Activated CD4-positive, CD25-positive, alpha-beta regulatory T cell treated with anti-CD3 and anti-CD28 coated beads, Interleukin-2, amount 50 U/mL, for 72 hours (primary cell): ENCODE measurements around the gene YIPF7.

Source experiments
- DNase-seq: peaks from one replicate; pipeline ENCODE4 v3.0.0; 2021

YIPF7 gene

DNA sequence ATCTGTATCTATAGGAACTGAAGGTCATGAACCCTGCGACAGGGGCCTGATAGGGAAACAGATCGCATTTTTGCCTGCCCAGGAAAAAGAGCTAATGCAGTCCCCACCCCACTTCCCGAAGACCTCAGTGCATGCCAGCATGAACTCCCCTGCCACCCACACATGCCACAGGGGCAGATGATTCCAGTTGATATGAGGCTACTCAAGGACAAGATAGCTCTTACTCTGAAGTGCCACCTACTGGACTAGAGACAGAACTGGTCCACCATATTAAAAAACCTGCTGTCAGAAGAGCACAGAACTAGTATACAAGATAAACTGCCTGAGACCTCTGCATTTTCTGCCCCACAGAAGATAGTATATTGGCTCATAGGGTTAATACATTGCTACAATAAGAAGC, 68.0 kb downstream of the YIPF7 start:
- no peak for DNase-seq

DNA sequence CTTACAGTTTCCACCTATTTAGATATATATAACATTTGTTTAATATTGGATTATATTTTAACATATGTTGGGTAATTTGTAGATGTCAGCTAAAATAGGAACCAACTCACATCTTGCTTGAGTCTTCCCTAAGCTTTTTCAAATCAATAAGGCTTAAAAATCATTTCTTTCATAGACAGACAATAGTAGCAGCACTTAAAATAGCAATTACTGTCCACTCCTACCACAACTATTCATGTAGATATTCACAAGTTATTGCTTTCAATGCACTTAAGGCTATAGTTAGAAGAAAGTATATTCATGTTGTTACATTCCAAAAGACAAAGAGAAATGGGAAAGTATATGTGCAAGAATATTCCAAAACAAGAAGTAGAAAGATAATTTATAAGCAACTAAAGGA, 71.2 kb downstream of the YIPF7 start:
- no peak for DNase-seq

DNA sequence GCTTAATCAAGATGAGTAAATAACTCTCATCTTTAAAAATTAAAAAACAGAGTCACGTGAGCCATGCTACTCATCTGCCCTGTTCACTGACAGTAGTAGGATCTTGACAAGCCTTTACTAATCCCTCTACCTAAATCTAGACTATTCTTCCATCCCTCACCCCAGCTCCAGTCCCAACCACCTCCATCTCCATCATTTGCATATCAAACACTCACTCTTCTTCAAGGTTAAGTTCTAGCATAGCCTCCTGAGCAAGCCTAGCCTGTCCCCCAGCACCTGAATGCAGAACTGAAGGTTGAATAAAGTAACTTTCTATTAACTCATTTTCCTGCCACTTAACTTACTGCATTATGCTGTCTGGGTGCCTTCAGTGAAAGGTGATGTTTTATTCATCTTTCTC, 72.5 kb downstream of the YIPF7 start:
- no peak for DNase-seq
